CD4-positive, alpha-beta T cell treated with Interleukin-15 for 1 hour (primary cell): Measurements from ENCODE around the gene SPG7.

Experiments
- DNase-seq: peaks from one replicate; pipeline ENCODE4 v3.0.0-alpha.2; 2020

Gene SPG7

DNA sequence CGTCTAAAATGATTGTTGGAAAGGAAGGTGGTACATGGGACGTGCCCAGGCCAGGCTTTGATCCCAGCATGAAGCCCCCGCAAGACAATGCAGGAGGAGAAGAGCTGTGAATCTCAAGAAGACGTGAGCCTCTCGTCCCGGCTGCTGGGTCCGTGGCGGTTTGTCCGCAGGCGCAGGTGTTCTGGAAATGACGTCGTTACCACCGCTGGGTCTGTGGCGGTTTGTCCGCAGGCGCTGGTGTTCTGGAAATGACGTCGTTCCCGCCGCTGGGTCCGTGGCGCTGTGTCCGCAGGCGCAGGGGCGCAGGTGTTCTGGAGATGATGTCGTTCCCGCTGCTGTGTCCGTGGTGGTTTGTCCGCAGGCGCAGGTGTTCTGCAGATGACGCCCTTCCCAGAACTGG, 14.1 kb downstream of the SPG7 start:
- no peak for DNase-seq

DNA sequence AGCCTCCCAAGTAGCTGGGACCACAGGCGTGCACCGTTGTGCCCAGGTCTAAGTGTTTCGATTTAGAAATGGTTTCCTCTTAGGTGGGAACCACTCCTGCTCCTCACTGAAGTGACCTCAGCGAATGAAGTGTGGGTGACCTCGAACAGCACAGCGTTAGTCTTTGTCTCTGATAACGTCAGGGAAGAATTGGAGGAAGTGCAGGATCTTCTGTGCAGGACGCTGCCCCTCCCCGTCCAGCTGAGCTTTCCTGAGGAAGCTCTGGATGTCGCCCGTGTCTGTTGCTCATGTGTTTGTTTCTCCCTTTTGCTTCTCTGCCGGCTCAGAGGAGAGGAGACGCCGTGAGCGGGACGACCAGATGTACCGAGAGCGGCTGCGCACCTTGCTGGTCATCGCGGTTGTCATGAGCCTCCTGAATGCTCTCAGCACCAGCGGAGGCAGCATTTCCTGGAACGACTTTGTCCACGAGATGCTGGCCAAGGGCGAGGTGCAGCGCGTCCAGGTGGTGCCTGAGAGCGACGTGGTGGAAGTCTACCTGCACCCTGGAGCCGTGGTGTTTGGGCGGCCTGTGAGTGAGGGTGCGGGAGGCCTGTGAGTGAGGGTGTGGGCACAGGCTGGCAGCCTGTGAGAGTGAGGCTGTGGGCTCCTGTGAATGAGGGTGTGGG, 15.6 kb downstream of the SPG7 start:
- no peak for DNase-seq

DNA sequence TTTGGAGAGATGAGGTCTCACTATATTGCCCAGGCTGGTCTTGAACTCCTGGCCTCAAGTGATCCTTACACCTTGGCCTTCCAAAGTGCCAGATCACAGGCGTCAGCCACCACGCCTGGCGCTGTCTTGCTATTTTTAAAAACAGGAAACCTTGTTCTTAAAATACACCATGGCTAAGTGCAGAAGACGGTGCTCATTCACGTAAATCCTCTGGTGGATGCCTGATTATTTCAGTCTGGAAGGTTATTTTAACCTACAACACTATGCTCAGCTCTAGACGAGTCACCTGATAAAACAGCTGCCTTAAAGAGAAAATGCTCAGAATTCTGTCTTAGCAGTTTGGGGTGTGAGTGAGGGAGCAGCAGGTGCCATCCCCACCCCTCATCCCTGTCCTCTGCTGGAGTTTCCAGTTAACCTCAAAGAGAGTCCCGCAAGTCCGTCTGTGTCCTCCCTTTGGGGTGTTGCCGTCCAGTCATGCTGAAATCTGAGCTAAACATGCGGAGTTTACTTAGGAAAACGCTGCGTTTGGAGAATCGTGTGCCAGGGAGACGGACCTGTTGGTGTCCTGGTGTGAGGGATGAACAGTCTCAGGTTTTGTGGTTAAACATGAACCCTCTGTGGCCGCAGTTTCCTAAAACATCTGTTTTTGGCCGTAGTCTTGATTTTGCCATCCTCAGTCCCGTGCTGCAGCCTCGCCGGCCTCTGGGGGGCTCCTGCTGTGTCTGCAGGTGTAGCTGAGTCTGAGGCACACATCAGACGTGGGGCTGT, 17.1 kb downstream of the SPG7 start:
- DNase-seq, result no peak

DNA sequence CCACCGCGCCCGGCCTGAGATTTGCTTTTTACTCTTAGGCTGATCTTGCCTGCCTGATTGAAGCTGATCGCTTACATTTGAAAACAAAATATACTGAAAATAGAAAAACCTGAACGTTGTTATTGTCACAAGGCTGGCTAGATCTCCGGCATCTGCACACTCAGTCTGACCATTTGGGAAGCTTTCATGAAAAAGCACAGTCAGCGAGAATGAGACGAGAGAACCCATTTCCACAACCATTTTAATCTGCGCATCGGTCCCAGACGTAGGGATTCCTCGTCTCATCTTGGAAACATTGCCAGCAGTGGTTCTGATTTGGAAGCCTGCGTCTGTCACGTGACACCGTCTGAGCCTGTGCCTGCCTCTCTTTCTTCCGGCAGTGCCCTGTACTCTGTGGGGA, 20.9 kb downstream of the SPG7 start:
- no peak for DNase-seq

DNA sequence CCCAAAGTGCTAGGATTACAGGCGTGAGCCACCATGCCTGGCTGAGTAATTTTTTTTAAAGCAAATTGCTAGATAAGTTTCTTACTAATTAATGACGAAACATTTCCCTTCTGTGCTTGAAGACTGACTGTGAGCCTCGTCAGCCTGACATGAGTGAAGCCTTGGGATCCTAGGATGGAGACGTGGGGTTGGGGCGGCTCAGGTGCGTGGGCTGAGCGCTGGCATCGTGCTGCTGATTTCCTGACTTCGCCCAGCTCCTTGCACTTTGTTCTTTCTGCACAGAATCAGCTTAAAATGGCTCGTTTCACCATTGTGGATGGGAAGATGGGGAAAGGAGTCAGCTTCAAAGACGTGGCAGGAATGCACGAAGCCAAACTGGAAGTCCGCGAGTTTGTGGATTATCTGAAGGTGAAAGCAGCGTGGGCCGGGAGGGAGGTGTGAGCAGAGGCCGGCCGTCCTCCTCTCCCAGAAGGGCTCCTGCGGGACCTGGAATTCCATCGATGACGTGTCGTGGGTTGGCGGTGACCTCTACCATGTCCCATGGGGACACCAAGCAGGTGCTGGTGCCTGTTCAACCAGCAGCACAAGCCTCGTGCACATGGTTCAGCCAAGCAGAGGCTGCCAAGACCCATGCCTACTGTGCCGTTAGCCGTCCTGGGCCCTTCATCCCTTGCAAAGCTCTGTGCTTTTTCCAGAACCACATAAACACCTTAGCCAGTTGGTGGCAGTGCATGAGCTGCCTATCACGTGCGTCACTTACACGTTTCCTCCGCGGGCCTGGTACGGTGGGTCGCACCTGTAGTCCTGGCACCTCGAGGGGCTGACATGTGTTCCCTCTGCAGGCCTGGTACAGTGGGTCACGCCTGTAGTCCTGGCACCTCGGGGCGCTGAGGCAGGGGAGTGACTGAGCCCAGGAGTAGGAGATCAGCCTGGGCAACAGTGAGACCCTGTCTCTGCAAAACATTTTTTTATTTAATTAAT, 22.5 kb downstream of the SPG7 start:
- DNase-seq, result no peak

DNA sequence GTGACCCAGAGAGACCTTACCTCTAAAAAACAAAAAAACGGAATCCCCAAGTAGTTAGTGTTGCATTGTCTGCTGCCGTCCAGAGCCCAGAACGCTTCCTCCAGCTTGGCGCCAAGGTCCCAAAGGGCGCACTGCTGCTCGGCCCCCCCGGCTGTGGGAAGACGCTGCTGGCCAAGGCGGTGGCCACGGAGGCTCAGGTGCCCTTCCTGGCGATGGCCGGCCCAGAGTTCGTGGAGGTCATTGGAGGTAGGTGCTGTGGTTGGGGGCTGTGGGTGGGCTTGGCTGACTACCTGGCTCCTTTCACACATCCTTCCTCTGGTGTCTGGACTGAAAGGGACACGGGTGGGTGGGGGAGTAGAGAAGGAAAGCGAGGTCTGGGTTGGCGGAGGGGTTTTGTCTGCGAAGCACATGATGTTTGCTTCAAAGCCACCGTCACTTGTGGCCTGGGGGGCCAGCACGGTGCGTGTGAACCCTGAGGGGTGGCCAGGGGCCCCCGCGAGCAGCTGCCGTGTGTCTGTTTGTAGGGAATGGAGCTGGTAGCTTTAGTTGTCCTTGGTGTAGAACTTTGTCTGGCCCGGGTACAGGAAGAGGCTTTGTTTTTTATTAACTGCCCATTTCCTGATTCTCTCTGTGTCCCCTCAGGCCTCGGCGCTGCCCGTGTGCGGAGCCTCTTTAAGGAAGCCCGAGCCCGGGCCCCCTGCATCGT, 23.8 kb downstream of the SPG7 start:
- DNase-seq, result no peak

DNA sequence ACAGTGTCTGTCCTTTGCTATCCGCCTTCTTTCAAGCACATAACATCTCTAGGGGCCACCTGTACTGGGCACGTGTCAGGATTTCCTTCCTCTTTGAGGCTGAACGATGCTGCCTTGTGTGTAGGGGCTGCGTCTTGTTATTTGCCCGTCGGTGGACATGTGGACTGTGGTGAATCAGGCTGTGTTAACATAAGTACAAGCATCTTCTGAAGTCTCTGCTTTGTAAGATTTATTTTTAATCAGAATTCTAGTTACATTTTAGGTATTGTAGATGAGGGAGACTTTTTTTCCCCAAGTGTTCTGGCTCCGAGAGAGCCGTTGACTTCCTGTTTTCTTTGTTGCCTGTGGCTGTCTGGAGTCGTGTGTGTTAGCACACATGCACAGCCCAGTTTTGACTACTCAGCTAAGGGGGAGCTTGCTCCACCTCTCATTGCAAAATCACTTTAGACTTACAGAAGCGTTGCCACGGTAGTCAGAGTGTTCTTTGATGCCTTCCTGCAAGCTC, 26.1 kb downstream of the SPG7 start:
- DNase-seq, result peak; percentile 76

DNA sequence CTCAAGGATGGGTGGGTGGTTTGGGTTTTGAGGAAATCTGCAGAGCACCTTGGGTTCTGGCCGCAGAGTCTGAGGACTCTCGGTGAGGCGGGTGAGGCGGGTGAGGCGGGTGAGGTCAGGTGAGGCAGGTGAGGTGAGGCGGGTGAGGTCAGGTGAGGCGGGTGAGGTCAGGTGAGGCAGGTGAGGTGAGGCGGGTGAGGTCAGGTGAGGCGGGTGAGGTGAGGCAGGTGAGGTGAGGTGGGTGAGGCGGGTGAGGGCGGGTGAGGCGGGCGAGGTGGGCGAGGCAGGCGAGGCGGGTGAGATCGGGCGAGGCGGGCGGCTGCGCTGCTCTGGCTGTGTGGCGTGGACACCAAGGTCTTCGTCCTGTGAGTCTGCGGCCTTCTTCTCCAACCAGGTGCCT, 28.2 kb downstream of the SPG7 start:
- DNase-seq, result no peak

DNA sequence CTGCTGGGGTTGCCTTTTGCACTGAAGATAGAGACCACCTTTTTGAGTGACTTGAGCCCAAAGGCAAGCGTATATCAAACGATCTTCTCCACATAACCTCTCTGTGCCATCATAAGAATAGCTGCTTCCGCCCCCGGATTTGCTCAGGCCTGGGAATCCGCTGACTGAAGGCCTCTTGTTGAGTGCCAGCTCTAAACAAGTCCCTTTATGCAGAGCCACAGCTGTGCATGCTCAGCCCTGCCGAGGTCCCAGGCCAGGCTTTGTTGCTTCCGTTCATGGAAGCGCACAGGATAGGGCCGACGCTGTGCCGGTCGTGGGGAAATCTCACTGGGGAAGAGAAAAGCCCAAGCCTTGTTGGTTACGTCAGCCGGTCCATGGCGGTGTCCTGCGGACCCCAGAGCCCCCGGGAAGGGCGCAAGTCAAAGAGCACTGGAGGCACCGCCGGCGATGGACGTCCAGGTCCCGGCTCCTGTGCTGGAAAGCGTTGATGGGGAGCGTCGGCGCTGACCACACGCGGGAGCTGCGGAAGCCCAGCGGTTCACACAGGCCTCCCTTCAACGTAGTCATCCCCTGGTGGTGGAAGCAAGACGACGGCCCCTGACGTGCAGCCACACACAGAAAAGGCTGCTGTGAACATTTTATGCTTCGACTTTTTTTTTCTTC, 28.8 kb downstream of the SPG7 start:
- DNase-seq, result no peak

DNA sequence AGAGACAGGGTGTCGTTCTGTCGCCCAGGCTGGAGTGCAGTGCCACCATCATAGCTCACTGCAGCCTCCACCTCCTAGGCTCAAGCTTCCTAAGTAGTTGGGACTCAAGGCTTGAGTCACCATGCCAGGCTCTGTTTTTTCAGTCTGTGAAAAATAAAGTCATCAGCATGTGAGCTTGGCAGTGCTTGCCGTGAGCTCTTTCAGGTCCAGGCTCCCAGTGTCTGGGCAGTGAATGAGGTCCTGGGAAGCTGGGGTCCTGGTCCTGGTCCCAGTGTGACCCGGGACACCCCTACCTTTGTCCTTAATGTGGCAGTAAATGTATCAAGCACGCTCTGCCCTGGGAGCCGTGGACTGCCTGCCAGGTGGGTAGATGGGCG, 29.3 kb downstream of the SPG7 start:
- DNase-seq, result no peak

DNA sequence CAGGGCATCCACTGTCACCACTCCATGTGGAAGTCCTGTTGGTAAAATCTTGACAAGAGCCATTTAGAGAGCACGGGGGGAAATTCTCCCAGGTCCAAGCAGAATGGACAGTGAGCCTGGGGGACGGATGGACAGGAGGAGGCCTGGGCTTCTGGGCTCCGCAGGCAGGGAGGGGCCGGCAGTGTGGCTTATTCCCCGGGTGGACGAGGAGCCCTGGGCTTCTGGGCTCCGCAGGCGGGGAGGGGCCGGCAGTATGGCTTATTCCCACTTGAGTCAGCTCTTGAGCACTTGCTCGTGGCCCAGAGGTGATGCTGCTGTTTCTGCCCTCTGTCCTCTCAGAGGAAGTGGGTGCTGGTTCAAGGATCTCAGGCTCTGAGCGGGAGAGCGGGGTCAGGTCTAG, 30.1 kb downstream of the SPG7 start:
- no peak for DNase-seq

DNA sequence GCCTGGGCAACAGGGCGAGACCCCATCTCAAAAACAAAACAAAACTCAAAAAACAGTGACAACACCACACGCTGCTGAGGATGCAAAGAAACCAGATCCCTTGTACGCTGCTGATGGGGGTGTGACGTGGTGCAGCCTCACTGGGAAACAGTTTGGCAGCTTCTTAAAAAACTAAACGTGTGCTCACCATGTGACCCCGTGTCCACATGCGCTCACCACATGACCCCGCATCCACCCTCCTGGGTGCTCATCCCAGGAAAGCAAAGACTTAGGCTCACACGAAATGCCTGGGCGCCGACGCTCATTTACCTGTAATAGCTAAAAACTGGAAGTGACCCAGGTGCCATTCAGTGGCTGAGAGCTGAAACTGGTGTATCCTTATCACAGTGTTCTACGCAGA, 32.4 kb downstream of the SPG7 start:
- DNase-seq, result no peak

DNA sequence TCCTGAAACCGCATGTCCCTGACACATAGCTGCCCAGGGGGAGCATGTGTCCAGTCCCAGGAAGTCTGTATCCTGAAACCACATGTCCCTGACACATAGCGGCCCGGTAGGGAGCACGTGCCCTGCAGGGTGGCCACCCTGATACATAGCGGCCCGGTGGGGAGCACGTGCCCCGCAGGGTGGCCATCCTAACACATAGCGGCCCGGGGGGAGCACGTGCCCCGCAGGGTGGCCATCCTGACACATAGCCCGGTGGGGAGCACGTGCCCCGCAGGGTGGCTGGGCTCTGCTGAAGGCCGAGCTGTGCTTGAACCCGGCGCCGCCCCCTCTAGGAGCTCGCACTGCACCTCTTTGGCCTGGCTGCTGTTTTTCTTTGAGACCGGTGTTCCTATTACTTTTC, 33.6 kb downstream of the SPG7 start:
- DNase-seq, result no peak

DNA sequence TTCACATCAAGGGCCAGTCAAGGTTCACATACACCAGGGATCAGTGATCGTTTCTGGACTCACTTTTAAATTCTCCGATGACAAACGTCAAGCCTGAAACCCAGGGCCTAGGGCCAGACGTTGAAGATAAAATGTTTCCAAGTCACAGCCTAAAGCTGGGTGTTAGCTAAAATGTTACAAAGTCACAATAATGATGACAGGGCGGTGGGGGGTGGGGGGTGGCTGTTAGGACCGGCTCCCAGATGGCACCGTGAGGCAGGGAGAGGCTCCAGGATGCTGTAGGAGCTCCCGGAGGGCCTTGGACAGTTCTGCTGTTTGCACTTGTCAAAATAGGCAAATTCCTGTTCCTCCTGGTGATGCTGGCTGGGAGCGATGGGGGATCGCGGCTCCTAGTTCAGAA, 35.9 kb downstream of the SPG7 start:
- no peak for DNase-seq

DNA sequence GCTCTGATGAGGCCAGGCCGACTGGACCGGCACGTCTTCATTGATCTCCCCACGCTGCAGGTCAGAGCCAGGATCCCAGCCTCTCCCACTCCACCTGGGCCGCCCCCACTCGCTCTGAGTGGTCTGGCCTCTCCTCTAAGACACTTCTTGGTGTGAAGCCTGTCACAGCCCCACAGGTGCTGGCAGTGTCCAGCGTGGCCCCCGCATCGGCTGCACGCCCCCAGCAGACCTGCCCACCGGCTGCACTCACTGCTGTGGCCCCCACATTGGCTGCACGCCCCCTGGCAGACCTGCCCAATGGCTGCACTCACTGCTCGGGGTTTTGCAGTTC, 36.5 kb downstream of the SPG7 start:
- DNase-seq, result no peak

DNA sequence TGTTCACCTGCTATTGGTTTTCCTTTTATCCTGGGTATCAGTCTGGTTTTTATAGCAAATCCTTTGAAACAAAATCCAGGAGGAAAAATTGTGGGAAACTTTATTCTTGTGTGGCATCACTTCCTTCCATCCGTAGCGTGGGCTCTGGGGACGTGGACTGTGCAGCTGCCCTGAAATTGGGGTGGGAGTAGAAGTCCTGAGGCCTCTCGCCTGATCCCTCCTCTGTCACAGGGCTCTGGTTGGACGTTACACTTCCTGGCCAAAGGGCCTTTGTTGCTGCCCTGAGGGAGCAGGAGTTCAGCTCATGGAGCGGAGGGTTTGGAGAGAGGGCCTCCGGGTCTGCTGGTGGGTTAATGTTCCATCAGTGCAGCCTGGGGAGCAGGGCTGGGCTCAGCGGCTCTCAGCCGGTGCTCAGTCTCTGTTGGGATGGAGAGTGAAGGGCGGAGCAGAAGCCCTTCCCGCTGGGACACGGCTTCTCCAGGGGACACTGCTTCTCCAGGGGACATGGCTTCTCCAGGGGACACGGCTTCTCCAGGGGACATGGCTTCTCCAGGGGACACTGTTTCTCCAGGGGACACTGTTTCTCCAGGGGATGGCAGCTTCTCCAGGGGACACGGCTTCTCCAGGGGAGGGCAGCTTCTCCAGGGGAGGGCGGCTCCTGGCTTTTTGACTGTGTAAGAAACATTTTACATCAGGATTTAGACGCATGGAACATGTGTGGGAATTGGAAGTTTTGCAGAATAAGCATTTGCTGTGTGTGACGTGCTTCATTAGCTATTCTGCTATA, 37.0 kb downstream of the SPG7 start:
- no peak for DNase-seq

DNA sequence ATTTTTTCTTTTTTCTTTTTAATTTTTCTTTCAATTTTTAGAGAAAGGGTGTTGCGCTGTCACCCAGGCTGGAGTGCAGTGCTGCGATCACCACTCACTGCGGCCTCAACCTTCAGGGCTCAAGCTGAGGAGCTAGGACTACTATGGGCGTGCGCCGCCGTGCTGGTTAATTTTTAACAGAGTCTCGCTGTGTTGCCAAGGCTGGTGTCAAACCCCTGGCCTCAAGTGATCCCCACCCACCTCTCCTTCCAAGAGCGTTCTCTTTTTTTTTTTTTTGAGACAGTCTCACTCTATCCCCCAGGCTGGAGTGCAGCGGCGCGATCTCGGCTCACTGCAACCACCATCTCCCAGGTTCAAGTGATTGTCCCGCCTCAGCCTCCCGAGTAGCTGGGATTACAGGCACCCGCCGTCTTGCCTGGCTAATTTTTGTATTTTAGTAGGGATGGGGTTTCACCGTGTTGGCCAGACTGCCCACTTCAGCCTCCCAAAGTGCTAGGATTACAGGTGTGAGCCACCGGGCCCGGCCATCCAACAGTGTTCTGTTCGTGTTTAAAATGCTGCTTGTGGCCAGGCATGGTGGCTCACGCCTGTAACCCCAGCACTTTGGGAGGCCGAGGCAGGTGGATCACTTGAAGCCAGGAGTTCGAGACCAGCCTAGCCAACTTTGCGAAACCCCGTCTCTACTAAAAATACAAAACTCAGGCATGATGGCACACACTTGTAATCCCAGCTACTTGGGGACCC, 37.8 kb downstream of the SPG7 start:
- no peak for DNase-seq

DNA sequence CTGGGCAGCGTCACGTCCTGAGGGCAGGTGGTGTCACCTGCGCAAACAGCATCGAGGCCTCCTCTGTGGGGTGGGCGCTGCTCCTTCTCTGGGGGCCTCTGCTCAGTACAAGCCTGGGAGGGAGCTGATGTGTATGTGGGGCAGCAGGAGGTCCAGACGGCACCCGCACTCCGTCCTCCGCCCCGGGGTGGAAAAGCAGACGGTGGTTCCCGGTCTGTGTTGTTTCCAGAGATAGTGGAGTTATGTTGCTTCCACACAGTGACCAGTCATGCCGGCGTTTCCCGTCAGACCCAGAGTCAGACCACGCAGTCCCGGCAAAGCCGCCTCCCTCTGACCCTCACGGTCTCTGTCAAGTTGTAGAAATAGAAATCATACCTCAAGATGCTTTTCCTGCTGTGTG, 38.6 kb downstream of the SPG7 start:
- no peak for DNase-seq

DNA sequence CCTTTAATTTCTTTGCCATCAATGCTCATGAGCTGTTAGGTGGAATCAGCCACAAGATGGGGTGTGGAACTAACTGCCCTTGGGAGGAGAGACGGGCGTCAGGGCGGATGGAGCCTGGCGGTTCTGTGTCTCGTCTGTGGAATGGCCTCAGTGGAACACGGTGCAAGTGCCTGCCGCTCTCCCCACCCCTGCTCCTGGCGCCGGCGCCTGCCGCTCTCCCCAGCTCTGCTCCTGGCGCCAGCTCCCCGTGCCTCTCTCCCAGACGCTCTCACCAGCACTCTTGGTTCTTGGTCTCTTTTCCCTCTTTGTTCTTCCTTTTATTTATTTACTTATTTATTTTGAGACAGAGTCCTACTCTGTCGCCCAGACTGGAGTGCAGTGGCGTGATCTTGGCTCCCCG, 39.1 kb downstream of the SPG7 start:
- no peak for DNase-seq

DNA sequence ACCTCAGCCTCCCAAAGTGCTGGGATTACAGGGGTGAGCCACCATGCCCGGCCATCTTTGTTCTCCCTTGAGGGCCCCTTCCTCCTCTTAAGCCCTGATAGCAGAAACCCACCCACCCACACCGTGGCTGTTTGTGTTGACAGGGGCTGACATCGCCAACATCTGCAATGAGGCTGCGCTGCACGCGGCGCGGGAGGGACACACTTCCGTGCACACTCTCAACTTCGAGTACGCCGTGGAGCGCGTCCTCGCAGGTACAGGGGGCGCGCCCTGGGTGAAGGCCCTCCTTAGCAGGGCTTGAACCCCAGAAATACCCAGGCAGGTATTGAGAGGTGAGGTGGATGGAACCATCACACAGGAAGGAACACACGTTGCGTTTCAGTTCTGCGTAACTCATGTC, 39.7 kb downstream of the SPG7 start:
- DNase-seq, result no peak
